Nephron (organoid): ENCODE results near the gene RNF167.

Experiments
- H3K27ac Mint-ChIP-seq, 3 experiments: 2 replicates each; pipeline ENCODE4 v1.8.0; 2020; ENCODE audit warnings: mixed read lengths in 3 of 3, mild to moderate bottlenecking in 2 of 3, moderate library complexity in 1 of 3
- H3K27me3 Mint-ChIP-seq: 2 replicates; pipeline ENCODE4 v1.8.0; 2021; ENCODE audit warnings: low read depth, mild to moderate bottlenecking, moderate library complexity, mixed read lengths
- H3K36me3 Mint-ChIP-seq: 2 replicates; pipeline ENCODE4 v1.8.0; 2020; ENCODE audit warnings: low read depth, mixed read lengths
- H3K4me1 Mint-ChIP-seq: 2 replicates; pipeline ENCODE4 v1.8.0; 2020; ENCODE audit warnings: mixed read lengths
- H3K4me3 Mint-ChIP-seq, 3 experiments: 2 replicates each; pipeline ENCODE4 v1.8.0; 2020; ENCODE audit warnings: mild to moderate bottlenecking in 3 of 3, mixed read lengths in 3 of 3, moderate library complexity in 2 of 3
- H3K9me3 Mint-ChIP-seq: 2 replicates; pipeline ENCODE4 v1.8.0; 2020; ENCODE audit warnings: mixed read lengths
- CTCF ChIP-seq, 3 experiments: fragments of 200-600 bp; sonication (generic); IDR thresholded peaks; one replicate each; pipeline ENCODE4 v1.5.0; 2021; ENCODE audit warnings: antibody characterized with exemption in 3 of 3; ENCODE audit not compliant: unreplicated experiment in 3 of 3

RNF167 gene

GRCh38 chr17:4945176-4945943 is 5.3 kb downstream of the RNF167 start:
- peak overlapping the region; percentile 80 to 99 (median 89) for H3K27ac Mint-ChIP-seq
- H3K4me1 Mint-ChIP-seq = peaks cover 47% of the 10 kb centered on the region
- peaks cover 53% of the 10 kb centered on the region for H3K36me3 Mint-ChIP-seq
- H3K27me3 Mint-ChIP-seq = no peaks in the 10 kb centered on the region
- no peaks in the 10 kb centered on the region for H3K9me3 Mint-ChIP-seq
- TF ChIP-seq CTCF (IDR thresholded peaks at IDR 0.05; ENCODE audit: unreplicated experiment in 3 of 3) = no peak
- peak overlapping the region; percentile 95 to 98 (median 96) for H3K4me3 Mint-ChIP-seq

GRCh38 chr17:4945944-4946280 is 5.8 kb downstream of the RNF167 start:
- peaks cover 49% of the 10 kb centered on the region for H3K4me1 Mint-ChIP-seq
- H3K4me3 Mint-ChIP-seq = peak overlapping the region; percentile 95 to 98 (median 96)
- TF ChIP-seq CTCF (IDR thresholded peaks at IDR 0.05; ENCODE audit: unreplicated experiment in 3 of 3) = no peak
- H3K27me3 Mint-ChIP-seq = no peaks in the 10 kb centered on the region
- H3K36me3 Mint-ChIP-seq = peaks cover 53% of the 10 kb centered on the region
- peak overlapping the region; percentile 87 to 99 (median 89) for H3K27ac Mint-ChIP-seq
- H3K9me3 Mint-ChIP-seq = no peaks in the 10 kb centered on the region

GRCh38 chr17:4946312-4946976 is 6.4 kb downstream of the RNF167 start:
- Mint-ChIP-seq H3K4me3 (peak overlapping the region; percentile 95 to 98 (median 96)), H3K27me3 (no peaks in the 10 kb centered on the region), H3K9me3 (no peaks in the 10 kb centered on the region), H3K36me3 (peaks cover 48% of the 10 kb centered on the region), H3K27ac (peak overlapping the region; percentile 87 to 99 (median 89)), H3K4me1 (peaks cover 49% of the 10 kb centered on the region)
- TF ChIP-seq CTCF (IDR thresholded peaks at IDR 0.05; ENCODE audit: unreplicated experiment in 3 of 3) = no peak

GRCh38 chr17:4947010-4947410 is 6.9 kb downstream of the RNF167 start:
- H3K27ac Mint-ChIP-seq = peak overlapping the region; percentile 87 to 99 (median 89)
- H3K27me3 Mint-ChIP-seq = no peaks in the 10 kb centered on the region
- peaks cover 43% of the 10 kb centered on the region for H3K36me3 Mint-ChIP-seq
- H3K4me1 Mint-ChIP-seq = peaks cover 47% of the 10 kb centered on the region
- TF ChIP-seq CTCF (IDR thresholded peaks at IDR 0.05; ENCODE audit: unreplicated experiment in 3 of 3) = no peak
- no peaks in the 10 kb centered on the region for H3K9me3 Mint-ChIP-seq
- peak overlapping the region; percentile 95 to 98 (median 96) for H3K4me3 Mint-ChIP-seq

GRCh38 chr17:4947411-4948165 is 7.5 kb downstream of the RNF167 start:
- peaks cover 38% of the 10 kb centered on the region for H3K36me3 Mint-ChIP-seq
- TF ChIP-seq CTCF (IDR thresholded peaks at IDR 0.05; ENCODE audit: unreplicated experiment in 3 of 3) = no peak
- H3K9me3 Mint-ChIP-seq = no peaks in the 10 kb centered on the region
- peaks cover 45% of the 10 kb centered on the region for H3K4me1 Mint-ChIP-seq
- H3K4me3 Mint-ChIP-seq = peak overlapping the region; percentile 95 to 98 (median 96)
- no peaks in the 10 kb centered on the region for H3K27me3 Mint-ChIP-seq
- H3K27ac Mint-ChIP-seq = peak overlapping the region; percentile 89 to 99 (median 99)
